Measurements from ENCODE around the gene ZSWIM9.

ZSWIM9 gene

DNA sequence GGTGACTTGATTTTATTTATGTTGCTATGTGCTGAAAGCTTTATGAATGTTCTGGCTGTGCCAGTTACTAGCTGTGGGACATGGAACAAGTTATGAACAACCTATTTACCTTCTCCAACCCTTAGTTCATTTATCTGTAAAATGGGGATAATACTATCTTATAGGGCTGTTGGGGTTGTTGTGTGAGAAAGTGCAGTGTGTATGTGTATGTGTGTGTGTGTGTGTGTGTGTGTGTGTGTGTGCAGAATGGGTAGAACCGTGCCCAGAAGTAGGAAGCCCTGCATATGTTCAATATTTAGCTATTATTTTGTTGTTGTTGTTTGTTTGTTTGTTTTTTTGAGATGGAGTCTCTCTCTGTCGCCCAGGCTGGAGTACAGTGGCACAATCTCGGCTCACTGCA, 20.4 kb downstream of the ZSWIM9 start:
- H3K4me3 ChIP-seq (ENCODE audit: low read length), result no peak overlapping the region
- peaks cover 23% of the 10 kb centered on the region for H3K4me1 ChIP-seq (ENCODE audit: control insufficient read depth, low read length)
- H3F3A ChIP-seq (ENCODE audit: control insufficient read depth, insufficient read depth), result peaks cover 9% of the 10 kb centered on the region
- no peak overlapping the region for H3K27ac ChIP-seq (ENCODE audit: low read depth, low read length)
- H4K20me1 ChIP-seq (ENCODE audit: control insufficient read depth, insufficient read depth, low read depth, low read length), result no peaks in the 10 kb centered on the region
- H3K79me2 ChIP-seq (ENCODE audit: control insufficient read depth, low read length), result no peaks in the 10 kb centered on the region
- no peaks in the 10 kb centered on the region for H3K27me3 ChIP-seq (ENCODE audit: control insufficient read depth, low read length)
- H3K9me3 ChIP-seq (ENCODE audit: control insufficient read depth, insufficient read depth, low read length), result no peaks in the 10 kb centered on the region
- H3K36me3 ChIP-seq (ENCODE audit: control insufficient read depth, low read length), result peaks cover 24% of the 10 kb centered on the region
- no peaks in the 10 kb centered on the region for H3K9me2 ChIP-seq (replicated peaks; ENCODE audit: control insufficient read depth, low read length)
- H3K4me2 ChIP-seq (ENCODE audit: low read length), result no peak overlapping the region
- TF ChIP-seq, protein P1, sequence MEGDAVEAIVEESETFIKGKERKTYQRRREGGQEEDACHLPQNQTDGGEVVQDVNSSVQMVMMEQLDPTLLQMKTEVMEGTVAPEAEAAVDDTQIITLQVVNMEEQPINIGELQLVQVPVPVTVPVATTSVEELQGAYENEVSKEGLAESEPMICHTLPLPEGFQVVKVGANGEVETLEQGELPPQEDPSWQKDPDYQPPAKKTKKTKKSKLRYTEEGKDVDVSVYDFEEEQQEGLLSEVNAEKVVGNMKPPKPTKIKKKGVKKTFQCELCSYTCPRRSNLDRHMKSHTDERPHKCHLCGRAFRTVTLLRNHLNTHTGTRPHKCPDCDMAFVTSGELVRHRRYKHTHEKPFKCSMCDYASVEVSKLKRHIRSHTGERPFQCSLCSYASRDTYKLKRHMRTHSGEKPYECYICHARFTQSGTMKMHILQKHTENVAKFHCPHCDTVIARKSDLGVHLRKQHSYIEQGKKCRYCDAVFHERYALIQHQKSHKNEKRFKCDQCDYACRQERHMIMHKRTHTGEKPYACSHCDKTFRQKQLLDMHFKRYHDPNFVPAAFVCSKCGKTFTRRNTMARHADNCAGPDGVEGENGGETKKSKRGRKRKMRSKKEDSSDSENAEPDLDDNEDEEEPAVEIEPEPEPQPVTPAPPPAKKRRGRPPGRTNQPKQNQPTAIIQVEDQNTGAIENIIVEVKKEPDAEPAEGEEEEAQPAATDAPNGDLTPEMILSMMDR (IDR thresholded peaks at IDR 0.05; ENCODE audit: low read depth, low read length, poor library complexity, severe bottlenecking), result no peak
- no peak for TF ChIP-seq EZH2phosphoT487 (IDR thresholded peaks at IDR 0.05; ENCODE audit: borderline replicate concordance, low read length)

DNA sequence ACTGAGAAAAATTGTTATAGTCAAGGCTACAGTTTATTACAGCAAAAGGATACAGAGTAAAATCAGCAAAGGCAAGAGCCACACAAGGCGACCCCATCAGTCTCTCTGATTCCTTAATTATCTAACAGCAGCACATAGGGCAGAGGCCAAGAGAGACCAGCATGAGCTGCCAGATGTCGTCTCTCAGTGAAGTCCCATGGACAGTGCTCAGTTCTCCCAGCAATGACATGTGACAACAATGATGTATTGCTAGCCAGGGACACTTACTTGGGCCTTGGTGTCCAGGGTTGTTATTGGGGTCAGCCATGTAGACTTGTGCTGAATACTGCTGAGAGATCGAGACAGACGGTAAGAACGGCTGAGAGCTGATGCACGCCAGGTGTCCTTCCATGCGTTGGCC, 22.3 kb downstream of the ZSWIM9 start:
- H3F3A ChIP-seq (ENCODE audit: control insufficient read depth, insufficient read depth), result no peaks in the 10 kb centered on the region
- H3K4me1 ChIP-seq (ENCODE audit: control insufficient read depth, low read length), result peaks cover 10% of the 10 kb centered on the region; the same call in 1 of the 2 replicates
- H3K79me2 ChIP-seq (ENCODE audit: control insufficient read depth, low read length), result no peaks in the 10 kb centered on the region
- H3K9me3 ChIP-seq (ENCODE audit: control insufficient read depth, insufficient read depth, low read length), result no peaks in the 10 kb centered on the region
- H4K20me1 ChIP-seq (ENCODE audit: control insufficient read depth, insufficient read depth, low read depth, low read length), result no peaks in the 10 kb centered on the region
- no peak overlapping the region for H3K4me2 ChIP-seq (ENCODE audit: low read length)
- no peak overlapping the region for H3K4me3 ChIP-seq (ENCODE audit: low read length)
- TF ChIP-seq, protein P1 (IDR thresholded peaks at IDR 0.05; ENCODE audit: low read depth, low read length, poor library complexity, severe bottlenecking), result no peak
- TF ChIP-seq EZH2phosphoT487 (IDR thresholded peaks at IDR 0.05; ENCODE audit: borderline replicate concordance, low read length), result no peak
- H3K27ac ChIP-seq (ENCODE audit: low read depth, low read length), result no peak overlapping the region
- H3K27me3 ChIP-seq (ENCODE audit: control insufficient read depth, low read length), result no peaks in the 10 kb centered on the region
- H3K36me3 ChIP-seq (ENCODE audit: control insufficient read depth, low read length), result peaks cover 19% of the 10 kb centered on the region
- H3K9me2 ChIP-seq (replicated peaks; ENCODE audit: control insufficient read depth, low read length), result no peaks in the 10 kb centered on the region

DNA sequence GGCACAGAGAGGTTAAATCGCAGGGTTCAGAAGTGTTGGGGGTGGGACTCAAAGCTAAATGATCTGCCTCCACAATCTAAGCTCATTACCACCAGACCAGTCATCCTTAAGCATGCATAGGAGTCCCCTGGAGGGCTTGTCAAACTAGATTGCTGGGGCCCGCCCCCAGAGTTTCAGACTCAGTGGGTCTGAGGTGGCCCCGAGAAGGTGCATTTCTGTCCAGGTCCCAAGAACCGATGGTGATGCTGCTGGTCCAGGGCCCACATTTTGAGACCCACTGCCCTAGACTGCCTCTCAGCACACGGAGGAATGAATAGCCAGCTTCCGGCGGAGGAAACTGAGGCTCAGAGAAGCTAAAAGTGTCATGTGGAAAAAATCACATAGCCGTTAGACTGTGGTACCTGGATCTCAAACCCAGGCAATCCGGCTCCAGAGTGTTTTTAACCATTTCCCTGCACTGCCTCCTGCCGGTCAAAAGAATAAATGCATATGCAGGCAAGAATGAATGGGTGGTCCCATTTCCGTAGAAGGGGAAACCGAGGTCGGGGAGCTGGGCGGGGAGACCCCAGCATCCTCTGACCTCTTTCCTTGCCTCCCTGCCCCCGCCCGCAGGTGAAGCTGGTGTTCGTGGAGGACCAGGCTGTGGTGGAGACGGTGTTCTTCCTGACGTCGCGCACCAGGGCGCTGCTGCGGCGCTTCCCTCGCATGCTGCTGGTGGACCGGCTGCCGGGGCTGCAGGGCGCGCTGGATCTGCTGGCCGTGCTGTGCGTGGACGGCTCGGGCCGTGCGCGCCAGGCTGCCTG, 23.8 kb downstream of the ZSWIM9 start:
- no peak for TF ChIP-seq EZH2phosphoT487 (IDR thresholded peaks at IDR 0.05; ENCODE audit: borderline replicate concordance, low read length)
- TF ChIP-seq, protein P1 (IDR thresholded peaks at IDR 0.05; ENCODE audit: low read depth, low read length, poor library complexity, severe bottlenecking), result peak; percentile 81
- no peaks in the 10 kb centered on the region for H4K20me1 ChIP-seq (ENCODE audit: control insufficient read depth, insufficient read depth, low read depth, low read length)
- no peak overlapping the region for H3K4me2 ChIP-seq (ENCODE audit: low read length)
- no peaks in the 10 kb centered on the region for H3K27me3 ChIP-seq (ENCODE audit: control insufficient read depth, low read length)
- H3K36me3 ChIP-seq (ENCODE audit: control insufficient read depth, low read length), result peaks cover 6% of the 10 kb centered on the region; the same call in 1 of the 2 replicates
- H3K9me2 ChIP-seq (replicated peaks; ENCODE audit: control insufficient read depth, low read length), result no peaks in the 10 kb centered on the region
- H3F3A ChIP-seq (ENCODE audit: control insufficient read depth, insufficient read depth), result peaks cover 4% of the 10 kb centered on the region; the same call in 1 of the 2 replicates
- no peak overlapping the region for H3K4me3 ChIP-seq (ENCODE audit: low read length)
- no peaks in the 10 kb centered on the region for H3K9me3 ChIP-seq (ENCODE audit: control insufficient read depth, insufficient read depth, low read length)
- H3K27ac ChIP-seq (ENCODE audit: low read depth, low read length), result no peak overlapping the region
- no peaks in the 10 kb centered on the region for H3K79me2 ChIP-seq (ENCODE audit: control insufficient read depth, low read length)
- H3K4me1 ChIP-seq (ENCODE audit: control insufficient read depth, low read length), result peaks cover 8% of the 10 kb centered on the region; the same call in 1 of the 2 replicates

All from DOHH2 (cell line).